Sigmoid colon (tissue), 7 donors: ENCODE results near the gene MLKL. TPM values are rescaled to one million over a fixed set of nuclear protein-coding genes. Genes with fewer than 3 reads are reported as not detected.
A peak's percentile ranks its signal among the peaks of the same experiment; 100 is the strongest.
"Not testable (repeated sequence)": the region's sequence is repeated elsewhere in the genome, so short reads cannot be mapped to it uniquely, and the experiment has no call there.

Experiments
- DNase-seq: peaks from one replicate; pipeline ENCODE4 v3.0.0-alpha.2; 2019
- H3K27ac ChIP-seq, 4 donors: fragments of 200-600 bp; sonication (generic); one replicate each; pipeline ENCODE4 v1.5.1; 2016 to 2019; ENCODE audit warnings: mild to moderate bottlenecking in 1 of 4
- H3K27me3 ChIP-seq, 3 donors: fragments of 200-600 bp; sonication (generic); one replicate each; pipeline ENCODE4 v1.5.1; 2019; ENCODE audit warnings: mild to moderate bottlenecking in 1 of 3
- H3K36me3 ChIP-seq, 4 donors: fragments of 200-600 bp; sonication (generic); one replicate each; pipeline ENCODE4 v1.5.1; 2016 to 2019
- H3K4me1 ChIP-seq, 4 donors: fragments of 200-600 bp; sonication (generic); one replicate each; pipeline ENCODE4 v1.5.1; 2017 to 2019
- H3K4me3 ChIP-seq, 4 donors: fragments of 200-600 bp; sonication (generic); one replicate each; pipeline ENCODE4 v1.5.1; 2017 to 2019; ENCODE audit warnings: mild to moderate bottlenecking in 2 of 4, moderate library complexity in 1 of 4
- H3K9me3 ChIP-seq, 4 donors: fragments of 200-600 bp in 3 of 4; sonication (generic) in 3 of 4; one replicate each; pipeline versions ENCODE4 v1.5.1 to v1.6.1; 2013 to 2019
- EP300 ChIP-seq, 4 donors: sonication (generic); formaldehyde crosslinking; IDR thresholded peaks; one replicate each; pipeline ENCODE4 v1.6.1; 2017; ENCODE audit warnings: antibody characterized with exemption in 4 of 4
- POLR2A ChIP-seq, 2 donors: fragments of 450-650 bp; IDR thresholded peaks; one replicate each; pipeline ENCODE4 v1.6.1; 2016; ENCODE audit warnings: antibody characterized with exemption in 2 of 2, mild to moderate bottlenecking in 2 of 2, moderate library complexity in 2 of 2
- POLR2AphosphoS5 ChIP-seq, 4 donors: sonication (generic); formaldehyde crosslinking; IDR thresholded peaks; one replicate each; pipeline ENCODE4 v1.6.1; 2017; ENCODE audit warnings: antibody characterized with exemption in 4 of 4
- WGBS, 2 donors: extraction: QIAGEN DNeasy Blood & Tissue Kit; methylation state at CpG; one replicate each; pipeline ENCODE4 v1.1.7; 2013; 5-methylcytosine and 5-hydroxymethylcytosine counted together
- intact Hi-C: fragments of 100-400 bp; cut with DNase I; formaldehyde crosslinking; loops from one replicate; pipeline ENCODE4 v1.15.1; 2023
- polyA plus RNA-seq, 3 donors: library from polyadenylated mRNA; stranded (reverse); fragments of 200-250 nt; gene quantifications; one replicate each; pipeline ENCODE4 v1.2.3, GENCODE V29; 2013
- total RNA-seq, 4 donors: library from RNA; depleted of rRNA; stranded (reverse); fragments of >200 nt; gene quantifications; one replicate each; pipeline ENCODE4 v1.1.0, GENCODE V29; 2016
- TF ChIP-seq, protein P1 (sequence below), 4 experiments: fragments of 450-650 bp in 3 of 4; fragments of 200-600 bp in 1 of 4; IDR thresholded peaks; one replicate each; pipeline ENCODE4 v1.5.1; 2016 to 2019; ENCODE audit warnings: antibody characterized with exemption in 4 of 4, mild to moderate bottlenecking in 3 of 4, moderate library complexity in 2 of 4
- donor health status: healthy with polysubstance abuse.
- donor health status: Bipolar disorder and iron deficiency.
- donor health status: healthy.

The MLKL gene
- total and polyA plus RNA-seq, 7 donors = 5.0 to 26.5 (median 8.4) TPM

GRCh38 chr16:74725651-74726455 is 25.2 kb upstream of the MLKL start:
- H3K27ac ChIP-seq = peak overlapping the region in 1 of 4 donors; percentile 34
- TF ChIP-seq POLR2AphosphoS5 (IDR thresholded peaks at IDR 0.05) (no peak), EP300 (IDR thresholded peaks at IDR 0.05) (no peak), POLR2A (IDR thresholded peaks at IDR 0.05) (no peak)
- TF ChIP-seq, protein P1, sequence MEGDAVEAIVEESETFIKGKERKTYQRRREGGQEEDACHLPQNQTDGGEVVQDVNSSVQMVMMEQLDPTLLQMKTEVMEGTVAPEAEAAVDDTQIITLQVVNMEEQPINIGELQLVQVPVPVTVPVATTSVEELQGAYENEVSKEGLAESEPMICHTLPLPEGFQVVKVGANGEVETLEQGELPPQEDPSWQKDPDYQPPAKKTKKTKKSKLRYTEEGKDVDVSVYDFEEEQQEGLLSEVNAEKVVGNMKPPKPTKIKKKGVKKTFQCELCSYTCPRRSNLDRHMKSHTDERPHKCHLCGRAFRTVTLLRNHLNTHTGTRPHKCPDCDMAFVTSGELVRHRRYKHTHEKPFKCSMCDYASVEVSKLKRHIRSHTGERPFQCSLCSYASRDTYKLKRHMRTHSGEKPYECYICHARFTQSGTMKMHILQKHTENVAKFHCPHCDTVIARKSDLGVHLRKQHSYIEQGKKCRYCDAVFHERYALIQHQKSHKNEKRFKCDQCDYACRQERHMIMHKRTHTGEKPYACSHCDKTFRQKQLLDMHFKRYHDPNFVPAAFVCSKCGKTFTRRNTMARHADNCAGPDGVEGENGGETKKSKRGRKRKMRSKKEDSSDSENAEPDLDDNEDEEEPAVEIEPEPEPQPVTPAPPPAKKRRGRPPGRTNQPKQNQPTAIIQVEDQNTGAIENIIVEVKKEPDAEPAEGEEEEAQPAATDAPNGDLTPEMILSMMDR (IDR thresholded peaks at IDR 0.05) = no peak
- no peaks in the 10 kb centered on the region for H3K27me3 ChIP-seq
- DNase-seq = no peak
- H3K36me3 ChIP-seq = no peaks in the 10 kb centered on the region
- intact Hi-C loops = no loop called here
- 62 to 87% methylated on average over 12 of the region's 12 CpGs for WGBS, 2 donors
- H3K9me3 ChIP-seq = peaks cover 0 to 6% (median 2%) of the 10 kb centered on the region in 4 donors
- peaks cover 0 to 12% (median 4%) of the 10 kb centered on the region in 4 donors for H3K4me1 ChIP-seq
- no peak overlapping the region for H3K4me3 ChIP-seq

DNA sequence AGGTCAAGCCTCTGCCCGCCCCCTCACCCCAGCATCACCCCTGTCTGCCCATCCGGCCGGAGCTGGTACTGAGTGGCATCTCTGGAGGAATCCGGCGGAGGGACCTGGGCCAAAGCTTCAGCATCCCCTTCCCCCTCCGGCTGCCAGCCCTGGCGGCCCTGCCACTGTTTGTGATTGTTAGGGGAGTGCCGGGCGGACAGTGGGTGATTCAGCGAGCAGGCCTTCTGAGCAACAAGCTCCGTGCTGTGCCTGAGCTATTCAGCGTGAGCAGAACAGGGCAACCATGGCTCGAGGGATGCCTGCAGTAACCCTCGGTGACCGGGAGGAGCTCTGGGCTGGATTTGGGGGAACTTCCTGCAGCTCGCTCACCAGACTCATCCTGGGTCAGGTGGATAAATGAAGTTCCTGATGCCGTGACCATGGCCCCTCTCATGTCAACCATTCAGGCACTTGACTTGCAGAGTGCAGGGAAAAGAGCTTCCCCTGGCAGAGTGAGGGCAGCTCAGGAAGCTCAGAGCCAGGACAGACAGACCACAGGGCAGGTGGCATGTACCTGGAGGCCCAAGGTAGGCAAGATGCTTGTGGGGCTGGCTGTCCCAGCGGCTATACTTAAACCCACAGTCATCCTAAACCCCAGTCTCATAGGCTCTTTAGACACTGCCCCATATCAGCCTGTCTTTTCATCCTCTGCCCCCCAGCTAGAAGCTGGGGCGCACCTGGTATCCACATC is 24.3 kb upstream of the MLKL start:
- H3K36me3 ChIP-seq = no peaks in the 10 kb centered on the region
- no peak overlapping the region for H3K4me3 ChIP-seq
- no peak for DNase-seq
- H3K27me3 ChIP-seq = no peaks in the 10 kb centered on the region
- peak overlapping the region in 3 of 4 donors; percentile 26 to 49 (median 34) for H3K27ac ChIP-seq
- intact Hi-C loops = no loop called here
- 81 to 88% methylated on average over 19 of the region's 19 CpGs for WGBS, 2 donors
- peaks cover 0 to 12% (median 4%) of the 10 kb centered on the region in 4 donors for H3K4me1 ChIP-seq
- TF ChIP-seq POLR2A (IDR thresholded peaks at IDR 0.05) = no peak
- no peak for TF ChIP-seq EP300 (IDR thresholded peaks at IDR 0.05)
- TF ChIP-seq, protein P1 (IDR thresholded peaks at IDR 0.05) = peak in 1 of 4 experiments; percentile 13
- peaks cover 0 to 6% (median 2%) of the 10 kb centered on the region in 4 donors for H3K9me3 ChIP-seq

- Histone ChIP-seq H3K36me3 (no peaks in the 10 kb centered on the region), H3K4me1 (peaks cover 0 to 12% (median 4%) of the 10 kb centered on the region in 4 donors), H3K9me3 (peaks cover 0 to 6% (median 2%) of the 10 kb centered on the region in 4 donors), H3K27ac (no peak overlapping the region), H3K4me3 (no peak overlapping the region), H3K27me3 (no peaks in the 10 kb centered on the region)
- DNase-seq = no peak
- intact Hi-C loops = no loop called here
- 74 to 75% methylated on average over 7 of the region's 7 CpGs for WGBS, 2 donors
- TF ChIP-seq, protein P1 (IDR thresholded peaks at IDR 0.05) = no peak
- TF ChIP-seq POLR2AphosphoS5 (IDR thresholded peaks at IDR 0.05) = no peak
- no peak for TF ChIP-seq POLR2A (IDR thresholded peaks at IDR 0.05)
- no peak for TF ChIP-seq EP300 (IDR thresholded peaks at IDR 0.05)
Observed at GRCh38 chr16:74723256-74723655, 22.6 kb upstream of the MLKL start.

- intact Hi-C loops, H3K27me3 ChIP-seq, H3K27ac ChIP-seq, H3K36me3 ChIP-seq, DNase-seq, H3K9me3 ChIP-seq, H3K4me3 ChIP-seq: not testable (repeated sequence)
- peaks cover 0 to 12% (median 4%) of the 10 kb centered on the region in 4 donors for H3K4me1 ChIP-seq
- 91 to 95% methylated on average over 2 of the region's 2 CpGs for WGBS, 2 donors
Observed at GRCh38 chr16:74722156-74722555, 21.5 kb upstream of the MLKL start.

GRCh38 chr16:74721716-74722115 is 21.1 kb upstream of the MLKL start:
- Histone ChIP-seq H3K4me3 (no peak overlapping the region), H3K27ac (no peak overlapping the region), H3K27me3 (no peaks in the 10 kb centered on the region), H3K36me3 (no peaks in the 10 kb centered on the region), H3K9me3 (peaks cover 0 to under 1% (median 0%) of the 10 kb centered on the region in 4 donors), H3K4me1 (peaks cover 0 to 12% (median 4%) of the 10 kb centered on the region in 4 donors)
- no peak for DNase-seq
- TF ChIP-seq, protein P1 (IDR thresholded peaks at IDR 0.05) = no peak
- TF ChIP-seq POLR2AphosphoS5 (IDR thresholded peaks at IDR 0.05) = no peak
- no peak for TF ChIP-seq EP300 (IDR thresholded peaks at IDR 0.05)
- TF ChIP-seq POLR2A (IDR thresholded peaks at IDR 0.05) = no peak
- intact Hi-C loops = no loop called here
- WGBS, 2 donors = 84 to 91% methylated on average over 11 of the region's 11 CpGs
